GM21576 (cell line): Measurements from ENCODE around the gene ROBO2.

Experiments used
- ATAC-seq: cut with Tn5 transposase; IDR thresholded peaks from one replicate; pipeline ENCODE4 v1.9.1; 2021; ENCODE audit warnings: mild to moderate bottlenecking, moderate library complexity; ENCODE audit not compliant: unreplicated experiment

The ROBO2 gene

DNA sequence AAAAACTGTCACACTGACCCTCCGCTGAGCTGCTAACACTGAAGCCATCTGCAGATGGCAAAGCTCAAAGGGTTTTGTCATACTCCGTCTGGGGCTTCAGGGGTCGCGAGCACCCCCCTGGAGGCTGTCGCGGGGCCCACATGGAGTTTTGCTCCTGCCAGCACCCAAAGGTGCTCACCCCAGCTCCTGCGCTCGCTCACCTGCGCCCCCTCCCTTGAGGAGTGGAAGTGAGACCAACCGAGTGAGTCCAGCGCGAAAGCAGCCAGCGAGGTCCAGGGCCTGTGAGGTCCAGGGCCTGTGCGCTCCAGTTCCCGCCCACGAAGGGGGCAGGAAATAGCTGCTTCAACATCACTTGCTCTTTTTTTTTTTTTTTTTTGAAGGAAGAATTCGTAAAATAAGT, 208.5 kb downstream of the ROBO2 start:
- no peak for ATAC-seq

DNA sequence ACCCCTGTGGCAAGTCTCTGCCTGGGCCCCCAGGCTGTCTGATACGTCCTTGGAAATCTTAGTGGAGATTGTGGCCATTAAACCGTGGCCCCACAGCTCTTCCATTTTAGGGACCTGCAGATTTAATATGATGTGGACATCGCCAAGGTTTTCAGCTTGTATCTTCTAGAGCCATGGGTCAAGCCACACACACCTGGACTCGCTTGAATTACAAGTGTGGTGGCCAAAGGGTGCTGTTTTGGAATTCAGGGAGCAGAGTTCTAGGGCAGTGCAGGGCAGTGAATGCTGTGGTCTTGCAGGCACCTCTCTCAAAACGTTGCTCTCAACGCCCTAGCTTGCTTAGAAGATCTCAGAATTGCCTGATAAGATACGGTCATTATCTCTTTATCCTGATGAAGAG, 211.2 kb downstream of the ROBO2 start:
- no peak for ATAC-seq

DNA sequence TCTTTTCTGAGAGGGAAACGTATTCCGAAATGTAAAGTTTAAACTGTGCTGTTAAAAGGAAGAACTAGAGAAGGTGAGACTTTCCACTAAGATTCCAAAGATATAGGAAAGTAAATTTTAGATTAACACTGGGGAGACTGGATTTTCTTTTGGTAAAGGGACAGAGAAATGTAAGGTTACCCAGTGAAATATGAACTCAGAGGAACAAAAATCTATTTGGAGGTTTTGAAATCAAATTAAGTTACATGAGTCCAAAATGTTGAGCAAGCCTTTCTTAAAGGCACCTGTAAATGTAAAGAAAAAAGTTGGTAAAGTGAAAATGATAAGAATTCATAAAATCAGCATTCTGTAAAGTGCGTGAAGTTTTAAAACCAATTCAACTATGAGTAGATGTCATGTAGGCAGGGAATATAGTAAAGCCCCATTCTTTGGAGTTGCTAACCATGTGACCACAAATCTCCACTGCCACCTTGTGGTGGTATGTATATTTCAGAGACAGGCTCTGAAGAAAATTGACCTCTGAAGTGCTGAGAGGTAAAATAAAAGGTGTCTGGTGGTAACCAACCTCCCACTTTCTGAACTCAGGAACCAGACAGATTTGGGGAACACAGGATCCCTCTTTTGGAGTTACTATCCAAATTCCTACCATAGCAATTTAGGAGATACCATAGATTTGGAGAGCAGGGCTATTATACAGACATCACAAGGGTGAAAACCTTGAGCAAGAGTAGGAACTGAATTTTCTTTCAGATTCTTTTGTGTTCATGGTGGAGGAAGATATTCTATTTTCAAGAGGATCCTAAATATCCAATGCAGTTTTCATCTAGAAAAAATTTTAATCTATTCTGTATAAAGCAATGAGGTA, 215.3 kb downstream of the ROBO2 start:
- peak; percentile 87 for ATAC-seq

DNA sequence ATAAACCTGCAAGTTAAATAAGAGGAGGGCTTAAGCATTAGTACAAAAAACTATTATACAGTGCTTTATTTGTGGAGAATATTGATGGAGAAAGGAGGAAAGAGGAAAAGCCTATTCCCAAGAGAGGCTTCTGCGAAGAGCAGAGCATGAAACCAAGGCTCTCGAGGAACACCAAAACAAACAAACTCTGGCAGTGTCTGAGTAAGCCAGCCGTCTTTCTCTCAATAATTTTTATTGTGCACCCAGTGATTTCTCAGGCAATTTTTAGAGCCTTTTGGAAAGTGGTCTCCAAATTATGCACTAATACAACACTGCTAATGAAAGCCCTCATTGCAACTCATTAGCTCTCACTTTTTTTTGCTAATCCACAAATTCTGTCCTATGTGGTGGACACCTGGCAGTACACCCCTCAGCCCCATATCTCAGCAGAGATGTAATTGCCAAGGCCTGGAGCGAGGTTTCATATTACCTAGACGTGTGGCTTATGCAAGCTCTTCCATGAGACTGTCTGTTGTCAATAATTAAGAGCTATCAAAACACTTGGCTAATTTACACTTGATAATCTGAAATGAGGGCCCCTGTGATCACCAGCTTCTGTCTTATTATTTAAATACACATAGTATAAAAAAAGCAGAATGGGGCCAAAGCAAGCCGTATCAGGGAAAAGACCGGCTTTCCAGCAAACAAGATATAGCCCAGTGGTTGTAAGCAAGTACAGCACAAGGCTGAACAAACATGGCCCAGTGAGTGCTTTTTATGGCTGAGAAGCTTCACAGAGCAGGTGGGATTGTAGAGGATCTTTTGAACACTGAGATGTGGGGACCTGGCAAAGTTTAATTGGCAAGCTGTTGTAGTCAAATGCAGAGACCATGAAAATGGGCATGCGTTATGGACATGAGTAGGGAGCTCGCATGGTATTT, 216.9 kb downstream of the ROBO2 start:
- no peak for ATAC-seq

DNA sequence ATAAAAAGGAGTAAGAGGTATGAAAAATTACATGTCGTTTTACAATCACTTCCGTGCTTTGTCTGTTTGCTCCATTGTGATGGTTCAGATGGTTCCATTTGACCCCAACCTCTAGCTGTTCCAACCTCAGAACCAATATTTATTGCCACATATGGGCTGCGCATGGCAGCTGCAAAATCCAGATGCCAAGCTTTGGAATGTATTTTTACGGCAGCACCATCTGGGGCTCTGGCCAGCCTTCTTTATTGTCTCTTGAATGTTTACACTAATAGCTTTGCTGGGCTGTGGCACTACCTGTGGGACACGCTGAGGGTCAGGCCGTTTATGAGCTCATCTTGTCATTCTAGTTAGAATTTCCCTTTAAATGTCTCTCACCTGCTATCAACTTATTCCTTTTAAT, 219.8 kb downstream of the ROBO2 start:
- no peak for ATAC-seq

DNA sequence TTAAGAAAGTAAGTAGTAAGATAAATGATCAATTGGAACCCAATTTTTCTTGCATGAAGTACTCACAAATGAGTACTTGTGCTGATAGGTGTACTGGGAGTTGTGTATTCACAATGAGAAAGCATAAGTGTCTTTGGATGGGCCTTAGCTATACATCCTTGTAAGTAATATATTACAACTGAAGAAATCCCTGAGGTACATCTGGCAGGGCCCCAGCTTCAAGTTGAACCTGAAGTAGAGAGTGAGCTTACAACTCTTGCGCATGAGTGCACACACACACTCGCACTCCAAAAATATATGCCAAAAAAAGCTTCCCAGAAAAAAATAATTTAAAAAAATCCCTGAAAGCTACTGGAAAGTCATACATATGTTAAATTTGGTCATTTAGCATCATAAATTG, 222.5 kb downstream of the ROBO2 start:
- no peak for ATAC-seq

DNA sequence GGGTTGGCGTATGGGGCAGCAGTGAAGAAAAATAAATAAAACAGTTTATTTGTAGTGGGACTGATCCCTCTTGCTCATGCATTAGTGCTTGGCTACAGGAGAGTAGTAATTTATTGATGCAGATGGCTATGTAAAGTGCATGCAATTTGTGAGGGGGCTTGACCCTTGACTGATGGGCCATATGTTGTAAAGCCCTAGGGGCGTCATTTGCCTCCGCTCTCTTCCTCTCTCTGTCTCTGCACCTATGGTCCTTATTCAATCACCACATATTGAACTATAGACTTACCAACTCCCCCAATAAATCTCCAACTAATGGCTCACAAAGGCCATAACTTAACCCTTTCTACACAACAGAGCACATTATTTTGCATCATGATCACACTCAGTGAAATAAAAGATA, 227.7 kb downstream of the ROBO2 start:
- no peak for ATAC-seq

DNA sequence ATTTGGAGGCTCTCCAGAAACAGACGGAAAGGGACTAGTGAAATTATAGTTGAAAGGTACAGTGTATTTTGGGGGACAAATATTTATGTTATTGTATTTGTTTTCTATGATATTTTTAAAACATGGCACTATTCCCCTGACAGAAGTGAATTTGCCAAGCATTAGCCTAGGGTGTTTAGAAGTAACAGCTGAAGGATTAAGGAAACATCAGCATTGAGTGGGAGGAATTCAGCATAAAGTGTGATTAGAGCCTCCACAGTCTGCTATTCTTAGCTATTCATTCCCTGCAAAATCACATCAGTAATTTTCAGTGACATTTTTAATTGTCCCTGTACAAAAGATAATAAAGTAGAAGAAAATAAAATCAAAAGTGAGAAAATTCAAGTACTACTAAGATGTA, 231.4 kb downstream of the ROBO2 start:
- ATAC-seq, result no peak

DNA sequence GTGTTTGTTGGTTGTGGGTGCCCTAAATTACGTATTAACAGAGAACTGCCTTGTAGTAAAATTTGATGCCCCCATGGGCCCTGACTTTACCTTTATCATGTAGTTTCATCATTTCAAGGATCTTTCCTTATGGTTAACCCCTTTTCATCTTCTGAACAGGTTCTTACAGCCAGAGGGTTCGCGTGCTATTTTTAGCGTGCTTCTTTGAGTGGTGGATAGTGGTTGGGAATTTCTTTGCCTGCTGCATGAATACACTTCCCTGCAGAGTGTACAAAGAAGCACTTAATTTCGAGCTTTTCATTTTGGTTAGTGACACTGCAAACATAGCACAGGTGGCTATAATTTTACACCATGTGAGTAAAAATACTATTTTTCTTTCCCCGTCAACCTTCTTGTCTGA, 231.8 kb downstream of the ROBO2 start:
- ATAC-seq, result no peak

DNA sequence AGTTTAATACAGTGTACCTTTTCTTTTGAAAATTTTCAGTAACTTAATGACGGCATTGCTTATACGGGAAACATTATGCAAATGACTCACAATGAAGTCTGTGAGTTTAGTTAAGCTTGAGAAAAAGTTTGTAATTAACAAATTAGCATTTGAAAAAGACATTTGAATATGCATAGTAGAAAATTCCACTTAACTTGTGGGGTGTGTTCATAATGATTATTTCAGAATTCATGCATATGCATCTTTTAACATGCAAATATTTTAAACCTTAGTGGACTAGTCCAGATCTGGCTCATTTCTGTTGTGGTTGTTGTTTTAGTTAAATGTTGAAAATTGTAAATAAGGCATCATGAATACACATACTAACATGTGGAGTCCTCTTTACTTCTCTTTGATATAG, 239.4 kb downstream of the ROBO2 start:
- no peak for ATAC-seq

DNA sequence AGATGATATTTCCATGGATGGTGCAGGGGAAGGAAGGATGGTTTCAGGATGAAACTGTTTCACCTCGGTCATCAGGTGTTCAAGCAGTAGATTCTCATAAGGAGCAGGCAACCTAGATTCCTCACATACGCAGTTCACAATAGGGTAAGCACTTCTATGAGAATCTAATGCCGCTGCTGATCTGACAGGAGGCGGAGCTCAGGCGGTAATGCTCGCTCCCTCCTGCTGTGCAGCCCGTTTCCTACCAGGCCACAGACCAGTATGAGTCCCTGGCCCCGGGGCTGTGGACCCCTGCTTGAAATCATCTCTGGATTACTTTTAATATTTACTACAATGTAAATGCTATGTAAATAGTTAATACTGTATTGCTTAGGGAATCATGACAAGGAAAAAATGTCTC, 241.8 kb downstream of the ROBO2 start:
- no peak for ATAC-seq

DNA sequence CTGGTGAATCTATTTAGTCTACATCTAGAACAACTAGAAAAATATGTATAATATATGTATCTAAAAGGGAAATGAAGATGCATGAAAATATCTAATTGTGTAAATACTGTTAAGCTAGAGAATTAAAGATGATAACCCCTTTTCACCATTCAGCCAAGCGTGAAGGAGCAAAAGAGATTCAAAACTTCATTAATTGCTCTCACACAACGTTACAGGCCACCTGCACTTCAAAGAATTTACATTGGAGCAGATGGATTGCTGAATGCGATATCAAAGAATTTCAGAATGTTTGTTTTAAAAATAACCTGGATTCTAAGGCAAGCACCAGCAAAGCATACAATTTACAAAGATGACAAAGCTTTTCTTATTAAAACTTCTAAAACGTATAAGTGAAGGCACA, 243.2 kb downstream of the ROBO2 start:
- ATAC-seq, result no peak

DNA sequence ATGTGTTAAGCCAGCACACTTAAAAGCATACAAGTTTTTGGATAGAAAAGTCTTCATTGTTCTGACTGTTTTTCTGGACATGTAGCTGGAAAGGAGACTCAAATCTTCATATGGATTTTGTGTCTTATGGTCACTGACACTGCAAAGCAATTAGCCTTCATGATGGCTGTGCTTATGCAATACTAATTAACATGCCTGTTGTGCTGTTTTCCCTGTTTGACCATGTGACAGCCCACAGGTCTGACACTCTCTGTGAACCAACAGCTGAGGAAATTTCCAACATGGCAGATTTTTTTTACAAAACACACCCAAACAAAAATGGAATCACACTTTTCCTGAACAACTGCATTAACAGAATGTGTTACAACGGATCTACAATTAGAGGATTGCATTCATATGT, 248.4 kb downstream of the ROBO2 start:
- no peak for ATAC-seq

DNA sequence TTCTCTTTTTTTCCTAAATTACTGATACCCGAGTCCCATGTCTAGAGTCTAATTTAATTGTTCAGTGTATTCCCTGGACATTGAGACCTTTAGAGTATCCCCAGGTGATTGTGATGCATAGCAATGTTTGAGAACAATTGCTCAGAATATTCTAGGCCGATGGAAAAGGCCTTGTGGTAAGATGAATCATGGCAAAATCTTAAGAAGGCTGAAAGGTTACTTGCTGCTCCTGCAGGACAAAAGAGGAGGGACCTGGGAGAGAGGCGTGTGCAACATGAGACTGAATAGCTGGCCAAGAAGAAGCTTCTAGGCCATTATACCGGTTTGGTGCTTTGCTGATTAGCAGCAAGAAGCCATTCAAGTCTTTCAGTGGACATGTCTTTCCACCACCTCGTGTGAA, 256.6 kb downstream of the ROBO2 start:
- no peak for ATAC-seq

DNA sequence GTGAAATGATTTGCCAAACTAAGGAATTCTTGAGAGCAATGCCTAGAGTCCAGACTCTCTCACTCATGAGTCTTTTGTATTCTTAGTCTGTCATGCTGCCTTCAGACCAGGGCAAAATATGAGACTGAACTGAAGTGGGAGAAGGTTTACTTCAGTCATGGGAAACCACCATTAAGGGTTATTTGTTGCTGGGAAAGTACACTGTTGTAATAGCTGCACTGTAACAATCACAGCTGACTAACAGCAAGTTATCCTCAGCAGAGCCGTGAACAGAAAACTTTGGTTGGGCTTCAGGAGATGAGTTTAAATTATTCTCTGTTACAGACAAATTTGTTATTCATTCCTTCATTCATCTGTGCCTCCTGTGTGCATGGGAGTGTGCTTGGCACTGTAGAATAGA, 258.5 kb downstream of the ROBO2 start:
- no peak for ATAC-seq

DNA sequence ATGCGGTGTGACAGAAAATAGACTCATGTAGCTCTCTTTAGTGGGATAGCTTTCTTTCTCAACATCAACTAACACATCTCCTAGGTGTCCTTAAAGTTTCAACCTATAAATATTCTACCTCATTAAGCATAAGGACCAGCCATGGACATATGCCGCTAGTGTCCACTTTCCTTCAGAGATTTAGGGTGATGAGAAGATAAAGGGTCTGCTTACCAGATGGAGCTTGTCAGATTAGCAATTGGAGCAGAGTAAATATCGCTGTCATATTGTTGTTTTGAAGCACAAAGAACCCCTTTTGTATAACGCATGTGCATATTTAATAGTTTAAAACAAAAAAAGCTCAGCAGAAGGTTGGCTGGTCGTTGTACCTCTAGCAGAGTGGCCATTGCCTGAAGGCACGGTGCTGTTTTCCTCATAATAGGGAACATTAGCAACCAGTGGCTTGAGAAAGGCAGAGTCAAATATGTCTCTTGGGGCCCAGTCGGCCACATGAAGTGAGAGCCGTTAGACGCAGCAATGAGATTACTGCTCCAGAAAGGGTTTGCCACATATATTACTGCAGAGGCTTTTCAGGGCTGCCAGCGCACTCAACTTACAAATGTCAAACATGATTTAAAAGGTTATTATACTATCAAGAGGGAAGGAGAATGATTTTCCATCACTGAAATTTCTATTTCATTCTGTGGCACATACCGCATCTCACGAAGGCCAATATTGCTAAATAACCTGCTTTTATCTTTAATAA, 264.2 kb downstream of the ROBO2 start:
- no peak for ATAC-seq

DNA sequence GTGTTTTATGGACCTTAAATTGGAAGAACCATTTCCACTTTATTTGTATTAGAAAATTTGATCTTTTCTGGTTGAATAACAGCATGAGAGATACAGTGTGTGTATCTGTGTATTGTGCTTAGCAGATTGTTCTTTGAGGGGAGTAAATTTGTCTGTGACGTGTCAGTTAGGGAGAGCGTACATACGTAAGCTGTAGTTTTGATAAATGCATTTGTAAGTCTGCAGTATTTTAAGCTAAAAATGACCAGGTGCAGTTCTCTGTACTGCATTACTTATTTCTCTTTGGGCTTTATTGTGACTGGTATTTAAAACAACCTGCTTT, 264.8 kb downstream of the ROBO2 start:
- ATAC-seq, result no peak

DNA sequence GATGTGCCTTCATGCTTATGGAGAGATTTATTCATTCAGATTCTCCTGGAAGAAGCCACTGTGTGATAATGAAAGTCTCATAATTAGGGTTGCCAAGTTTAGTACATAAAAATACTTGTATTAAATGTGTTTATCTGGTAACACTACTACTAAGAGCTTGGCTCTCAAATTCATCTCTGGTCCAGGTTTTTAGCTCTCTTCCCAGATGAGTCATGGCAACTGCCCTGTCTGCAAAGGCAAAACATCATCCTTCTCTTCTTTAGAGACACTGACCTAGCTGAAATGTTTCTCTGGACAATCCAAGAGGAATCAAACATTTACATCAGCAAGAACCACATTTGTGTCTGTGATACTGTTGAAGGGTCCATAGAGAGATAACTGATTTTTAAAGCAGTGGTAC, 269.6 kb downstream of the ROBO2 start:
- no peak for ATAC-seq

DNA sequence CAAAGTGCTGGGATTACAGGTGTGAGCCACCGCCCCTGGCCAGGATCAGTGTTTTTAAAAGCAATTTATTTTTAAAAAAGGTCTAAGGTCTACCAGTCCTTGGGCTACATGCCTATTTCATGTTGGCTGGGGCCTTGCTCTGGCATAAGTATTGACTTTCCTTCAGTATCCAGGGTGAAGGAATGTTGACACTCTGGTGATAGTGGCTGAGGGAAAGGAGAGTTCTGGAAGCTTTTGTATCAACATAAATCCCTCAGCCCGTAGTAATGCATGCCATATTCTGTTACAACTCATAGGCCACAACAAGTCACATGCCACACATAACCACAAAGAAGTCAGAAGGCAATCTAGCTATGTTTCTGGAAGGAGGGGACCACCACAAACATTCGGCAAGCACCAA, 273.9 kb downstream of the ROBO2 start:
- ATAC-seq, result no peak

DNA sequence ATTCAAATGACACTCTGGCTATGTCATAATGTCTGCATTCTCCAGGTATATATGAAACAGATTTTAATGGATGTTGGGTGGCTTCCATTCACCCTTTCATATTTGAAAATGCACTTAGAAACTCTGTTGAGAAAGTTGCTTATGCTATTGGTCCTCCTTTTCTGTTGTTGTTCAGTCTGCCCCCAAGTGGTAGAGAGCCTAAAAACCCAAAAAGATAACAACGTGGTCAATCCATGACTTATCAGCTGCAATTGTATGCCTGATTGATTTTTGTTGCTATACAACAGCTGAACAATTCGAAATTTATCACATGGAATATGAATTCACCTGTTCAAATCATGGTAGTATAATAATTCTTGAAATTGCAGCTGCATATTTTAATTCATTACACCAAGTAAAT, 279.8 kb downstream of the ROBO2 start:
- no peak for ATAC-seq

DNA sequence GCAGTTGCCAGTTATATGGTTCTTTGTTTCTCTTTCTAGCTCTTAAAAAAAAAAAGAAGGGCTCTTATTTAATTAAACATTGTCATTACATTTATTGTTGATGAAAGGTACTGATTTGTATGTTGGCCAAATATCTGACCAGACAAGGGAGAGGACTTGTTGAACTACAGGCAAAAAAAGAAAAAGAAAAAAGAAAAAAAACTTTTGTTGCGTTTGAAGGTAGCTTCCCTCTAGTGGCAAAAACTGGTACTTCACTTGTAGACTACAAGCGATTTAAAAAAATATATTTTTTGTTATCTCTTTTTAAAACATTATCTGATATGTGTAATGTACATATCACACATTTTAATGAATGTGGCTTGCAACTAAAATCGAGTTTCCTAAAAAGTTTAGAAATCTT, 280.6 kb downstream of the ROBO2 start:
- ATAC-seq, result no peak

DNA sequence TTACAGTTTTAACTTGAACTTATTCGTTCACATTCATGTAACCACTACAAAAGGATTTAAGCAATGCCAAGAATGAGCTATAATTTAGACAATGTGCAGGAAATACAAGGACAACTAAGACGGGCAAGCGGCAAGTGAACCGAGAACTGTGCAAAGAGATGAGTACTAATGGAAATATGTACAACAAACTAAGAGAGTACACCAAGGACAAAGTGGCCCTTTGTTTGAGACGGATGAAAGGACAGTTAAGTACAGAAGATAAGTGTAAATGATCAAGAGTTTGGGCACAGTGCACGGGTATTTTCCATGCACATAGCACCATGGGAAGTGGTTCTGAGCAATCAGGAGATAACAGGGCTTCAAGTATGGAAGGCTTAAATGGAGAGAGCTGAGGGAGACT, 281.7 kb downstream of the ROBO2 start:
- ATAC-seq, result no peak
